Panc1 (cell line): ENCODE results near the gene DCAF15. TPM values are rescaled to one million over a fixed set of nuclear protein-coding genes. Genes with fewer than 3 reads are reported as not detected.

Experiments used
- ATAC-seq: fragments of 200-7000 bp; cut with Tn5 transposase; 2 replicates; pipeline ENCODE4 v1.9.1; 2020; ENCODE audit warnings: mild to moderate bottlenecking, moderate library complexity
- BruUV-seq: library from RNA; stranded (reverse); fragments of 400-500 nt; replicated peaks from 2 replicates; lab custom pipeline; 2021; lab: Mats Ljungman, UMichigan
- CTCF ChIA-PET: fragments of 300-600 bp; sonication (Branson Sonifier 250); formaldehyde crosslinking; loops from one replicate; lab custom pipeline; 2022; ENCODE audit warnings: antibody characterized with exemption; lab: Charles Lee
- POLR2A ChIA-PET: fragments of 300-600 bp; sonication (Branson Sonifier 250); formaldehyde crosslinking; loops from one replicate; lab custom pipeline; 2022; ENCODE audit warnings: antibody characterized with exemption; lab: Charles Lee
- DNase-seq: peaks from one replicate; pipeline ENCODE4 v3.0.0-alpha.2; 2010; ENCODE audit warnings: low read depth, low spot score
- H3K27ac ChIP-seq: 2 replicates; pipeline ENCODE4 v1.5.1; 2011; ENCODE audit warnings: mild to moderate bottlenecking, low read length, inconsistent platforms
- H3K27me3 ChIP-seq: fragments of 200-500 bp; sonication (Bioruptor generic); 2 replicates; pipeline ENCODE4 v1.6.0; 2014; ENCODE audit warnings: low read length, inconsistent platforms; ENCODE audit not compliant: control insufficient read depth, insufficient read depth
- H3K36me3 ChIP-seq: fragments of 200-500 bp; sonication (Bioruptor generic); 2 replicates; pipeline ENCODE4 v1.5.1; 2014; ENCODE audit warnings: inconsistent platforms, mild to moderate bottlenecking, low read length, moderate library complexity; ENCODE audit not compliant: control insufficient read depth, insufficient read depth
- H3K4me1 ChIP-seq: 2 replicates; pipeline ENCODE4 v1.5.1; 2011; ENCODE audit warnings: inconsistent platforms, mild to moderate bottlenecking, low read length, moderate library complexity; ENCODE audit not compliant: control insufficient read depth, insufficient read depth
- H3K4me3 ChIP-seq, 2 experiments: 2 replicates each; pipeline ENCODE4 v1.5.1; 2011 to 2012; ENCODE audit warnings: low read depth in 2 of 2, low read length in 2 of 2, mild to moderate bottlenecking in 2 of 2, inconsistent platforms in 1 of 2, moderate library complexity in 1 of 2
- H3K9me3 ChIP-seq: fragments of 200-500 bp; sonication (Bioruptor generic); 2 replicates; pipeline ENCODE4 v1.5.1; 2014; ENCODE audit warnings: low read depth, mild to moderate bottlenecking, inconsistent platforms, low read length, moderate library complexity; ENCODE audit not compliant: control insufficient read depth, insufficient read depth
- CTCF ChIP-seq: fragments of 450-650 bp; IDR thresholded peaks from 2 replicates; pipeline ENCODE4 v1.5.1; 2017; ENCODE audit warnings: mild to moderate bottlenecking
- POLR2AphosphoS5 ChIP-seq: IDR thresholded peaks from 2 replicates; pipeline ENCODE4 v1.6.1; 2012; ENCODE audit warnings: mild to moderate bottlenecking, low read depth, low read length, moderate library complexity
- REST ChIP-seq, 2 experiments: IDR thresholded peaks; 2 replicates each; pipeline ENCODE4 v1.6.1; 2011 to 2012; ENCODE audit warnings: low read depth in 2 of 2, control low read depth in 1 of 2, low read length in 1 of 2, mild to moderate bottlenecking in 1 of 2, moderate library complexity in 1 of 2; ENCODE audit not compliant: insufficient read depth in 1 of 2
- SIN3A ChIP-seq: IDR thresholded peaks from 2 replicates; pipeline ENCODE4 v1.6.1; 2012; ENCODE audit warnings: low read depth, mild to moderate bottlenecking, low read length, moderate library complexity, borderline replicate concordance; ENCODE audit not compliant: insufficient read depth
- TCF7L2 ChIP-seq: IDR thresholded peaks from 2 replicates; pipeline ENCODE4 v1.6.1; 2011; ENCODE audit warnings: mild to moderate bottlenecking, low read depth, low read length, inconsistent platforms
- in situ Hi-C: cut with HindIII; loops from 2 replicates; pipeline ENCODE4 v1.10.0; 2016; ENCODE audit warnings: low sequenced_read_pairs, low pct_unique_long_range_greater_than_20kb
- intact Hi-C: fragments of 100-400 bp; cut with micrococcal nuclease; formaldehyde crosslinking; loops from one replicate; pipeline ENCODE4 v1.10.0; 2022; ENCODE audit not compliant: unreplicated experiment
- total RNA-seq: library from RNA; stranded (reverse); gene quantifications from one replicate; pipeline ENCODE4 v1.2.1, GENCODE V29; 2021; ENCODE audit not compliant: unreplicated experiment

The DCAF15 gene
- total RNA-seq, 1 experiment from 2014 or later = 38.8 TPM

- in situ Hi-C loops (no loop called here), intact Hi-C loops (no loop called here)
- CTCF ChIA-PET = no interaction called here
- BruUV-seq = no TSS peak
- no peak overlapping the region for H3K27ac ChIP-seq
- H3K27me3 ChIP-seq = no peaks in the 10 kb centered on the region
- H3K4me3 ChIP-seq = no peak overlapping the region
- POLR2A ChIA-PET = no interaction called here
- DNase-seq = no peak
- TF ChIP-seq REST (IDR thresholded peaks at IDR 0.05; ENCODE audit: insufficient read depth in 1 of 2, low read depth in 2 of 2, low read length in 1 of 2) (no peak), TCF7L2 (no peak), POLR2AphosphoS5 (no peak), CTCF (no peak), SIN3A (no peak)
- H3K36me3 ChIP-seq = no peaks in the 10 kb centered on the region
- no peak for ATAC-seq
- H3K9me3 ChIP-seq = no peaks in the 10 kb centered on the region
- peaks cover 8% of the 10 kb centered on the region for H3K4me1 ChIP-seq
Measured at GRCh38 chr19:13982773-13983172, 30.5 kb downstream of the DCAF15 start.

- H3K27ac ChIP-seq = no peak overlapping the region
- no peaks in the 10 kb centered on the region for H3K9me3 ChIP-seq
- no TSS peak for BruUV-seq
- ChIA-PET CTCF (no interaction called here), POLR2A (no interaction called here)
- intact Hi-C loops = no loop called here
- H3K4me1 ChIP-seq = peaks cover 8% of the 10 kb centered on the region
- in situ Hi-C loops = no loop called here
- no peaks in the 10 kb centered on the region for H3K27me3 ChIP-seq
- DNase-seq = no peak
- TF ChIP-seq REST (IDR thresholded peaks at IDR 0.05; ENCODE audit: insufficient read depth in 1 of 2, low read depth in 2 of 2, low read length in 1 of 2) = no peak
- TF ChIP-seq CTCF = no peak
- no peak for TF ChIP-seq TCF7L2
- no peak for TF ChIP-seq SIN3A
- TF ChIP-seq POLR2AphosphoS5 = no peak
- H3K36me3 ChIP-seq = no peaks in the 10 kb centered on the region
- no peak for ATAC-seq
- H3K4me3 ChIP-seq = no peak overlapping the region
Measured at GRCh38 chr19:13983213-13983889, 31.0 kb downstream of the DCAF15 start.
